HFFc6 (cell line): Measurements from ENCODE around the gene NAE1. TPM values are rescaled to one million over a fixed set of nuclear protein-coding genes. Genes with fewer than 3 reads are reported as not detected.

ENCODE experiments used
- DNase-seq: peaks from one replicate; pipeline ENCODE4 v3.0.0-alpha.2; 2018
- H3K27ac Mint-ChIP-seq: 2 replicates; pipeline ENCODE4 v1.8.0; 2020; ENCODE audit warnings: mild to moderate bottlenecking, mixed read lengths
- H3K27me3 Mint-ChIP-seq: 2 replicates; pipeline ENCODE4 v1.8.0; 2021; ENCODE audit warnings: mild to moderate bottlenecking, moderate library complexity, mixed read lengths; ENCODE audit not compliant: insufficient read depth
- H3K36me3 Mint-ChIP-seq: 2 replicates; pipeline ENCODE4 v1.8.0; 2021; ENCODE audit warnings: low read depth, mixed read lengths
- H3K4me1 Mint-ChIP-seq: 2 replicates; pipeline ENCODE4 v1.8.0; 2020; ENCODE audit warnings: low read depth, mixed read lengths
- H3K4me3 Mint-ChIP-seq: 2 replicates; pipeline ENCODE4 v1.8.0; 2020; ENCODE audit warnings: mild to moderate bottlenecking, moderate library complexity, mixed read lengths
- H3K9me3 Mint-ChIP-seq: 2 replicates; pipeline ENCODE4 v1.8.0; 2020; ENCODE audit warnings: mild to moderate bottlenecking, mixed read lengths
- CTCF ChIP-seq: fragments of 200-600 bp; sonication (generic); IDR thresholded peaks from 2 replicates; pipeline ENCODE4 v1.5.0; 2021; ENCODE audit warnings: antibody characterized with exemption, mild to moderate bottlenecking
- long read RNA-seq: library from polyadenylated mRNA; unstranded; transcript quantifications from one replicate; pipeline ENCODE4 v2.0.0, GENCODE V29; 2019
- total RNA-seq, 6 experiments: library from RNA; stranded (reverse); fragmentation: NEBNext Ultra II Directional; extraction: Animal tissue kit (Norgen Biotek cat#: 25700); gene quantifications; 2 replicates in 1 of 6; 3 replicates in 5 of 6; pipeline ENCODE4 v1.2.3, GENCODE V29; 2021

The NAE1 gene
- total RNA-seq: 10 to 100 TPM; 47.3 to 57.5 (median 53.8) TPM
- long read RNA-seq, transcript NAE1-201 (20 exons, 1,837 nt): major isoform, 57 of 81 reads
- long read RNA-seq, partial matches to known transcripts: 13 of 81 reads
- long read RNA-seq, other reads (novel, unspliced or antisense): 4 of 81 reads

GRCh38 chr16:66830422-66831404 is at the start of gene NAE1:
TSS of gene NAE1 (minus strand) at chr16:66830976. CDS start at chr16:66830899, 77 bp downstream.
- H3K9me3 Mint-ChIP-seq: no peaks in the 10 kb centered on the region
- peaks cover 37% of the 10 kb centered on the region for H3K4me1 Mint-ChIP-seq
- H3K36me3 Mint-ChIP-seq: peaks cover 7% of the 10 kb centered on the region
- H3K27me3 Mint-ChIP-seq: peaks cover 7% of the 10 kb centered on the region
- peak; percentile 98 for TF ChIP-seq CTCF
- H3K27ac Mint-ChIP-seq: peak within 1 kb of the TSS; percentile 69
- H3K4me3 Mint-ChIP-seq: peak within 1 kb of the TSS; percentile 80
- DNase-seq: peak; percentile 63

- Mint-ChIP-seq H3K9me3 (no peaks in the 10 kb centered on the region), H3K27me3 (no peaks in the 10 kb centered on the region), H3K4me1 (peaks cover 59% of the 10 kb centered on the region), H3K36me3 (no peaks in the 10 kb centered on the region), H3K4me3 (no peak overlapping the region), H3K27ac (no peak overlapping the region)
- no peak for DNase-seq
- TF ChIP-seq CTCF: no peak
Observed at GRCh38 chr16:66878067-66878466, 47.3 kb upstream of the NAE1 start.

GRCh38 chr16:66874079-66874775 is 43.5 kb upstream of the NAE1 start:
- Mint-ChIP-seq H3K9me3 (no peaks in the 10 kb centered on the region), H3K27ac (peak overlapping the region; percentile 91), H3K4me3 (peak overlapping the region; percentile 56), H3K27me3 (no peaks in the 10 kb centered on the region), H3K36me3 (no peaks in the 10 kb centered on the region), H3K4me1 (peaks cover 56% of the 10 kb centered on the region)
- TF ChIP-seq CTCF: no peak
- DNase-seq: peak; percentile 61

- Mint-ChIP-seq H3K4me3 (no peak overlapping the region), H3K27ac (peak overlapping the region; percentile 96), H3K4me1 (peaks cover 56% of the 10 kb centered on the region), H3K27me3 (no peaks in the 10 kb centered on the region), H3K9me3 (no peaks in the 10 kb centered on the region), H3K36me3 (no peaks in the 10 kb centered on the region)
- DNase-seq: no peak
- TF ChIP-seq CTCF: no peak
Observed at GRCh38 chr16:66873685-66874055, 42.9 kb upstream of the NAE1 start.

- peak; percentile 98 for TF ChIP-seq CTCF
- DNase-seq: peak; percentile 100
- no peaks in the 10 kb centered on the region for H3K36me3 Mint-ChIP-seq
- no peaks in the 10 kb centered on the region for H3K9me3 Mint-ChIP-seq
- peaks cover 51% of the 10 kb centered on the region for H3K4me1 Mint-ChIP-seq
- H3K27me3 Mint-ChIP-seq: no peaks in the 10 kb centered on the region
- H3K27ac Mint-ChIP-seq: peak overlapping the region; percentile 96
- H3K4me3 Mint-ChIP-seq: peak overlapping the region; percentile 95
Observed at GRCh38 chr16:66872943-66873684, 42.3 kb upstream of the NAE1 start.
